Astrocyte of the spinal cord (primary cell): ENCODE data around the gene MBLAC1.

ENCODE experiments used
- DNase-seq: peaks from one replicate; pipeline ENCODE4 v3.0.0; 2011; ENCODE audit warnings: low read depth, low spot score
- H3K4me3 ChIP-seq: 2 replicates; pipeline ENCODE4 v1.5.1; 2011; ENCODE audit warnings: low read depth, mild to moderate bottlenecking, low read length, moderate library complexity
- CTCF ChIP-seq: IDR thresholded peaks from 2 replicates; pipeline ENCODE4 v1.5.1; 2012; ENCODE audit warnings: low read depth, mild to moderate bottlenecking, low read length, inconsistent platforms
- in situ Hi-C: cut with HindIII; loops from 2 replicates; pipeline ENCODE4 v1.10.0; 2017; ENCODE audit warnings: low sequenced_read_pairs

MBLAC1 gene

GRCh38 chr7:100173806-100174495 is 47.2 kb downstream of the MBLAC1 start:
- no peak overlapping the region for H3K4me3 ChIP-seq
- in situ Hi-C loops = no loop called here
- no peak for DNase-seq
- TF ChIP-seq CTCF = no peak

- no peak for TF ChIP-seq CTCF
- no peak overlapping the region for H3K4me3 ChIP-seq
- in situ Hi-C loops = no loop called here
- DNase-seq = no peak
These were observed 47.8 kb downstream of the MBLAC1 start for GRCh38 chr7:100174582-100174981.

- in situ Hi-C loops = no loop called here
- TF ChIP-seq CTCF = no peak
- no peak overlapping the region for H3K4me3 ChIP-seq
- no peak for DNase-seq
These were observed 48.6 kb downstream of the MBLAC1 start for GRCh38 chr7:100175296-100175935.

GRCh38 chr7:100176096-100177044 is 49.6 kb downstream of the MBLAC1 start:
- TF ChIP-seq CTCF = no peak
- in situ Hi-C loops = no loop called here

GRCh38 chr7:100177045-100178001 is 50.6 kb downstream of the MBLAC1 start, which contains the start of the genes GPC2 and STAG3:
GPC2 (minus strand) TSS chr7:100177381; CDS start chr7:100177199, 182 bp downstream.
STAG3 (plus strand) TSS chr7:100177918; CDS start chr7:100180557, 2,639 bp downstream.
- no peak for TF ChIP-seq CTCF
- in situ Hi-C loops = no loop called here
- H3K4me3 ChIP-seq = peak within 1 kb of the TSS; percentile 91
- peak; percentile 98 for DNase-seq

More at GRCh38 chr7:100176096-100177044, 49.6 kb downstream of the MBLAC1 start:
- H3K4me3 ChIP-seq = peak overlapping the region; percentile 91
- DNase-seq = no peak
